T-helper 17 cell (primary cell): Measurements from ENCODE around the gene USP7. TPM values are rescaled to one million over a fixed set of nuclear protein-coding genes. Genes with fewer than 3 reads are reported as not detected.

ENCODE experiments used
- ATAC-seq: fragments of 150-1000 bp; cut with Tn5 transposase; 2 replicates; pipeline ENCODE4 v1.10.0; 2021; ENCODE audit warnings: mild to moderate bottlenecking, moderate library complexity
- DNase-seq, 3 donors: peaks; one replicate each; pipeline versions ENCODE4 v3.0.0 to v3.0.0-alpha.2; 2020 to 2021
- H3K9me3 ChIP-seq: one replicate; pipeline ENCODE4 v1.7.0; 2013; ENCODE audit warnings: low read length, mild to moderate bottlenecking; ENCODE audit not compliant: control insufficient read depth, poor library complexity, severe bottlenecking
- H3K27ac Mint-ChIP-seq: one replicate; pipeline ENCODE4 v1.8.0; 2022; ENCODE audit warnings: mild to moderate bottlenecking, moderate library complexity, mixed read lengths
- H3K27me3 Mint-ChIP-seq: one replicate; pipeline ENCODE4 v1.8.0; 2022; ENCODE audit warnings: mixed read lengths
- H3K36me3 Mint-ChIP-seq: one replicate; pipeline ENCODE4 v1.8.0; 2022; ENCODE audit warnings: low read depth, mixed read lengths
- H3K4me1 Mint-ChIP-seq: one replicate; pipeline ENCODE4 v1.8.0; 2022; ENCODE audit warnings: mild to moderate bottlenecking, mixed read lengths
- H3K4me3 Mint-ChIP-seq: one replicate; pipeline ENCODE4 v1.8.0; 2022; ENCODE audit warnings: mild to moderate bottlenecking, moderate library complexity, mixed read lengths
- total RNA-seq, 4 donors: library from RNA in 2 of 4; stranded (reverse) in 2 of 4; gene quantifications; one replicate each; pipeline ENCODE4 v1.2.3 and lab custom pipeline; 2022 to 2026

USP7 gene
- total RNA-seq, 2 donors from 2014 or later, result 259 to 282 TPM

DNA sequence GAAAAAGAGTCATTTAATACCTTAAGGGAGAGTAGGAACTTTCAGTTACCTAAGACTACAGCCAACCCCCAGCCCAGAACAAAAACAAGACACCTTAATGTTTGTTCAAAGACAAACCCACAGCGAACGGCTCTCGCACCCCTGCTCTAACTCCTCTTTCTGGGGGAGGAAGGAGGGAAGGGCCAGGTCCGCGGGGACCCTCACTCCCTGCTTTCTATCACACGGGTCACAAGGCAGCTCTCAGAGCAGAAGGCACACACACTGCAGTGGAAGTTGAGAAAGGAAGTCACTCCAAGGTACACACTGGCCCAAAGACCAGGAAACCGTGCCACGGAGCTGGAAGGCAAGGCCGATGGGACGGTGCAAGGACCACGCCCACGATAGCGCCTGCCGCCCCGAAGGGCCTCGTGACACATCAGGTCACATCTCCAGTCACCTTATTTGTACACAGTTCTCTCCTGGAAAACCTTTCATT, 71.6 kb downstream of the USP7 start:
- Mint-ChIP-seq H3K27me3 (peaks cover 2% of the 10 kb centered on the region), H3K4me3 (peak overlapping the region; percentile 60), H3K36me3 (peaks cover 4% of the 10 kb centered on the region), H3K4me1 (peaks cover 16% of the 10 kb centered on the region), H3K27ac (peak overlapping the region; percentile 87)
- ATAC-seq (no peak), DNase-seq (no peak)
- no peaks in the 10 kb centered on the region for H3K9me3 ChIP-seq

DNA sequence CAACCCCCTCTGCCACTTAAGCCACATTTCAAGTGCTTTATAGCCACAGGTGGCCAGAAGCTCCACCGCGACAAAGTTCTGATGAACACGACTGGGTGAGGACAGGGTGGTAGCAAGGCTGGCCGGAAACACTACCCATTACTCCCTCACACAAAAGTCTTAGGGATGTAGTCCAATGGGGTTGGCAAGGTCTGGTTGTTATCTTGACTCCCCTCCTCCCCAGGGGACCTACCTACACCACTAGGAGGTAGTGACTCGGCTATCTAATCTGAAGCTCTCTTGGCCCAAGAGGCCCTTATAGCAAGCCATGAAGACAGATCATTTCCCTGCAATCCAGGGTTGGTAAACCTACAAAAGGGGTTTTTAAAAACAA, 73.2 kb downstream of the USP7 start:
- peaks cover 5% of the 10 kb centered on the region for H3K36me3 Mint-ChIP-seq
- no peaks in the 10 kb centered on the region for H3K9me3 ChIP-seq
- peak overlapping the region; percentile 87 for H3K27ac Mint-ChIP-seq
- H3K4me1 Mint-ChIP-seq, result peaks cover 22% of the 10 kb centered on the region
- H3K4me3 Mint-ChIP-seq, result peak overlapping the region; percentile 68
- ATAC-seq, result no peak
- DNase-seq, result no peak
- peaks cover 10% of the 10 kb centered on the region for H3K27me3 Mint-ChIP-seq

DNA sequence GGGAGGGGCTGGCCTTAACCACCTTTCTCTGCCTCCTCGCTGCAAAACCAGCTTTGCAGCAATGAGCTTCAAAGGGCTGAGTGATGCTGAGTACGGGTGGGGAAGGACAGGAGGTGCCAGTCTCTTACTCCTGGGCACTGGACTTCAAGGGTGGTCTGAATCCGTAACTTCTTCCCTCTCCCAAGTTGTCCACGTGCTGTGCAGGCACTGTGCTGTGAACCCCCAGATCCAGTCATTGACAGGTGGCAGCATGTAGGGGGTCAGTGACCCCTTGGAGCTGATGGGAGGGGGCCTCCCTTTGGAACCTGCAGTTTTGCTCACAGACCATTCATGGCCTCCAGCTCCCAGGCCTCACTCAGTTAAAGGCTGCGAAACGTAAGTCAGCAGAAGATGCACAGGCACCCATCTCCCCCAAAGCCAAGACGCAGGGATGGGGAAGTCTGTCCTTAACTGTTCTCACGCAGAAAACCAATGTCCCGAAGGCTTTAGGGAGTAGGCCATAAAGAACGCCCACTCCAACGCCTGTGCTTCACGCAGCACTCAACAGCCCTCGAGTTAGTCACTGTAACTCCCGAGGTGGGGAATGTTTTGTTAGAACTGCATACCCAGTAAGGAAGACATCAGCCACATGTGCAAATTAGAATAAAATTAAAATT, 73.7 kb downstream of the USP7 start:
- ATAC-seq (no peak), DNase-seq (no peak)
- Mint-ChIP-seq H3K27me3 (peaks cover 13% of the 10 kb centered on the region), H3K4me1 (peaks cover 27% of the 10 kb centered on the region), H3K36me3 (peaks cover 5% of the 10 kb centered on the region), H3K4me3 (peak overlapping the region; percentile 68), H3K27ac (peak overlapping the region; percentile 87)
- H3K9me3 ChIP-seq, result no peaks in the 10 kb centered on the region

DNA sequence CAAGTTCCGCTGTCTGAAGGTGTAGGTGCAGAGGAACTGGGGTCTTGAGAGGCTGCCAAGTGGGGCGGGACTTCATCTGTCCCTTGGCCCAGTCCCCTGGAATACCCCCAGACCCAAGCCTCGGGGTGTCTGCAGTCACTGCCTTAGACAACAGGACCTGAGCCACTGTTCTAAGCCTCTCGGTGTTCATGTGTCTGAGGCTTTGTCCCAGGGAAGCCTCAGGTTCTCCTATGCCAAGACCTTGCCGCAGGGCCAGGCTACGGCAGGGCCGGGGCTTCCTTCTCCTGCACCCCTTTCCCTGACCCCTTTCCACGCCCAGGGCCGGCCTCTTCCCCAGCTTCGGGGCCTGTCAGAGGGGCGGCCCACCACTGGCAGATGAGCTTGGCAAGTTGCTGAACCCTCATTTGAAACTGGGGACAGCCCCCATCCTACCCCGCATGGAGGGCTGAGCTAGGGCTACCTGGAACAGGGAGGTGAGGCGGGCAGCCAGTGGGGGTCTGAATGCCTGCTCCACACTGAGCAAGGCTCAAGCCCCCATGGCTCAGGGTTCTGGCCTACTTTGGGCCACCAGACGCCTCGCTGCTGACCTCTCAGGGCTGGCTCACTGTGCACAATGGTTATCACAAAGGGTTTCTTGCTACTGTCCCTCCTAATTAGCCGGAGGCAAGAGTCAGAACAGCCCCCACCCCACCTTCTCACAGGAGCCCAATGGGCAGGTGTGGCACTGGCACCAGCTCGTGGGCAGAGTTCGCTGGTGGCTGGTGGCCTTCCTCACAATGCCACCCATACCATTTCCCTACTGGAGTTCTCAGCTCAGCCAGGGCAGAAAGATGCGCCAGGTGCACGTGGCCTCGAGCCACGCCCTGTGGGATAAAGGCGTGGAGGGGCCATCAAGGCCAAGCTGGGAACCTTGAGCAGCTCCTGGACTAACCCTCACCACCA, 74.5 kb downstream of the USP7 start:
- H3K27me3 Mint-ChIP-seq, result peaks cover 13% of the 10 kb centered on the region
- H3K27ac Mint-ChIP-seq, result peak overlapping the region; percentile 87
- H3K4me3 Mint-ChIP-seq, result peak overlapping the region; percentile 28
- DNase-seq (no peak), ATAC-seq (no peak)
- peaks cover 25% of the 10 kb centered on the region for H3K4me1 Mint-ChIP-seq
- no peaks in the 10 kb centered on the region for H3K9me3 ChIP-seq
- H3K36me3 Mint-ChIP-seq, result peaks cover 2% of the 10 kb centered on the region

DNA sequence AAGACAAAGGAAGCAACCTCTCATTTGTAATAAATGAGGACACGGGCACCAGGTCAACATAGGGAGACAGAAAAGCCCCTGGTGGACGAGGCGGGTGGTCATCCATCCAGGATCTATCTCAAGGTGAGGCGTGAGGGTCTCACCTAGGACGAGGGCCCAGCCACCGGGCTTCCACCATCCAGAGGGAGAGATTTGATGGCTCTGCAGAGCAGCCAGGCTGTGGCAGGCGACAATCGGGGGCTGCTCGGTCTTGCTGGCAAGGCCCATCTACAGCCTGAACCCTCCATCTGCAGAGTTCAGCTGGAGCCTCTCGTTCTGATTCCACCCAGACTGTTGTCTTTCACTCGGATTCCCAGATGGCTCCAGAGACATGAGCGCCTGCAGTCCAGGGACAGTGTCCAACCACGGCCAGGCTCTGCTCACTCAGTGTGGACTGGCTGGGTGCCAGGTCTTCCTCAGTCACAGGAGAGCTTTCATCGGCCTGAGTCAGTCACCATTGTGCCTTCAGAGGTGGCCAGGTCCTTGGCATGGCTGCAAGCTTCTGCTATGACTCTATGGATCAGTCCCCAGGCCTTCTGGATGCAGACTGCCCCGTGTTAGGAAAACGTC, 75.7 kb downstream of the USP7 start:
- H3K27me3 Mint-ChIP-seq, result peaks cover 13% of the 10 kb centered on the region
- no peaks in the 10 kb centered on the region for H3K9me3 ChIP-seq
- H3K36me3 Mint-ChIP-seq, result peaks cover 2% of the 10 kb centered on the region
- H3K4me3 Mint-ChIP-seq, result no peak overlapping the region
- ATAC-seq (no peak), DNase-seq (no peak)
- peaks cover 23% of the 10 kb centered on the region for H3K4me1 Mint-ChIP-seq
- peak overlapping the region; percentile 86 for H3K27ac Mint-ChIP-seq

DNA sequence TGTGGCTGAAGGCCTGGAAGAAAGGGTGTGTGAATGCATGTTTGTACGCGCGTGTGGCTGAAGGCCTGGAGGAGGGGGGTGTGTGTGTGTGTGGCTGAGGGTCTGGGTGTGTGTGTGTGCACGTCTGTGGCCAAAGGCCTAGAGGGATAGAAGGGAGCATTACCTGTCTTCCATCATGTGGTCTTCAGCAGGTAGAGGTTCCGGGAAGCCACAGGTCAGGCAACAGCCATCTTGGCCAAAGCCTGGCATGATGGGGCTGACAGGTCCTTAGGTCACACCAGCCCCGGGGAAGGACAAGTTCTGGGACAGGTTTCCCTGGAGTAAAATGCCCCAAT, 76.3 kb downstream of the USP7 start:
- H3K4me1 Mint-ChIP-seq, result peaks cover 25% of the 10 kb centered on the region

DNA sequence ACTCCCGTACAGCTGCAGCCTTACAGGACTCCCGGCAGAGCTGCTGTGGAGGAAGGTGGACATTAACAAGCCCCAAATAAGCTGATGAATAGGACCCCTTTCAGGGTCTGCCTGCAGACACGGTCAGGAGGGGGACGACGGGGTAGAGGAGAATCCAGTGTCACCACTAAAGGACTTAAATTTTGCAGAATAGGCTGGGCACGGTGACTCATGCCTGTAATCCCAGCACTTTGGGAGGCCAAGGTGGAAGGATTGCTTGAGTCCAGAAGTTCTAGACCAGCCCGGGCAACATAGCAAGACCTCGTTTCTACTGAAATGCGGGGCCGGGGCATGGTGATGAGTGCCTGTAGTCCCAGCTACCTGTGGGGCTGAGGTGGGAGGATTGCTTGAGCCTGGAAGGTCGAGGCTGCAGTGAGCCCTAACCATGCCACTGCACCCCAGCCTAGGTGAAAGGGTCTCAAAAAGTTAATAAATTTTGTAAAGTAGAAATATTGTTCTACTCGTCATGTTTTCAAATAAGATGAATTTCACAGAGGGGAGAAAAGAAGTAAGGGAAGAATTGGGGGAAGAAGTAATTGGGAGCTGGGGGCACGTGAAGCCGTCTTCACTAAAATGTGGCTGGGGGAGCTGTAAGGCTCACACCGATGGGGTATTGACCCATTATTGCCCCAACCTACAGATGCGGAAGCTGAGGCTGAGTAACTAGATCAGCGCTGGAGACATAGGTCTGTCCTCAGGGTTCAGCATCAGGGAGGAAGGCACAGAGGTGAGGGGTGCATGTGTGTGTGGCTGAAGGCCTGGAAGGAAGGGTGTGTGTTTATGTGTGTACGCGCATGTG, 76.9 kb downstream of the USP7 start:
- DNase-seq (no peak), ATAC-seq (no peak)
- peak overlapping the region; percentile 86 for H3K27ac Mint-ChIP-seq
- H3K4me3 Mint-ChIP-seq, result peak overlapping the region; percentile 49
- H3K9me3 ChIP-seq, result no peaks in the 10 kb centered on the region
- peaks cover 2% of the 10 kb centered on the region for H3K36me3 Mint-ChIP-seq
- peaks cover 22% of the 10 kb centered on the region for H3K4me1 Mint-ChIP-seq
- peaks cover 13% of the 10 kb centered on the region for H3K27me3 Mint-ChIP-seq

More for the DNA sequence above, 76.3 kb downstream of the USP7 start:
- Mint-ChIP-seq H3K27me3 (peaks cover 13% of the 10 kb centered on the region), H3K27ac (peak overlapping the region; percentile 86), H3K4me3 (peak overlapping the region; percentile 49), H3K36me3 (peaks cover 2% of the 10 kb centered on the region)
- H3K9me3 ChIP-seq, result no peaks in the 10 kb centered on the region
- ATAC-seq (no peak), DNase-seq (no peak)

DNA sequence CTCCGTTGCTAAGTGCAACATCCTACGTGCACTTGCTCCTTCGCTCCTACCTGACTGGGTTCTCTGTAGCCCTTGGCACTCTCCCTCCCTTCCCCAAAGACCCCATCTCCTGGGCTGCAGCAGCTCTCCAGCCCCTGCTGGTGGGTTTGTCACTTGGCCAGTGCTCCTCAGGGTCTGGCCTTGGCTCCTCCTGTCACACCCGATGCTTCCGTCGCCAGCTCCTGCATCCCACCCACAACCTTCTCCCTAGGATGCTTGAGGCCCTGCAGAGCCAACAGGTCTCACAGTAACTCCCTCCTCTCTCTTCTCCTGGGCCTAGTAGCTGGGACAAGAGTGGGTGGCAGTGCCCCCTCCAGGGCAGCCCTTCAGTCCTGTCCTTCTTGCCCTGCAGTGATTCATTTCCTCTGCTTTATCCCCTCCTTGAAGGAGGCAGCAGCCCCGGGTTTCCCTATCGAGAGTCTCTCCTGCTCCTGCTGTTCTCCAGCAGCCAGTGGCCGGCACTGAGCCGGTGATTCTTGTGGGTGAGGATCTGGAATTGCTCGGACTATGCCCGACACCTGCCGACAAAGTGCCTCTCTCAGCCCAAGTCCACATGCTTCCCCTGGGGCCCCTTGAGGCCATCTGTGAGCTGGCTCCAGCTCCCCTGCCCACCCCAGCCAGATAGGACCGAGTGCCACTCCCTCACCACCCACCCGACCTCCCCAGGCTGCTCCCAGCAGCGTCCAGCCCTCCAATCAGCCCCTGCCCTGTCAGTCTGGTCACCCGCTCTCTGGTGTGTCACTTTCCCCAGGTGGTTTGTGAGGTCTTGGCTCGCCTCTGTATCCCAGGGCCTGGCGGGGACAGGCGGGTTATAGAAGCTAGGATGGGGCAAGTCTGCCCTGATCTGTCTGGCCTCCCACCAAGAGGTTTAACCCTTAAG, 77.8 kb downstream of the USP7 start:
- peak overlapping the region; percentile 63 for H3K4me3 Mint-ChIP-seq
- peak overlapping the region; percentile 86 for H3K27ac Mint-ChIP-seq
- H3K27me3 Mint-ChIP-seq, result peaks cover 13% of the 10 kb centered on the region
- DNase-seq, result no peak
- peaks cover 2% of the 10 kb centered on the region for H3K36me3 Mint-ChIP-seq
- peaks cover 15% of the 10 kb centered on the region for H3K4me1 Mint-ChIP-seq
- ATAC-seq, result no peak
- H3K9me3 ChIP-seq, result no peaks in the 10 kb centered on the region

DNA sequence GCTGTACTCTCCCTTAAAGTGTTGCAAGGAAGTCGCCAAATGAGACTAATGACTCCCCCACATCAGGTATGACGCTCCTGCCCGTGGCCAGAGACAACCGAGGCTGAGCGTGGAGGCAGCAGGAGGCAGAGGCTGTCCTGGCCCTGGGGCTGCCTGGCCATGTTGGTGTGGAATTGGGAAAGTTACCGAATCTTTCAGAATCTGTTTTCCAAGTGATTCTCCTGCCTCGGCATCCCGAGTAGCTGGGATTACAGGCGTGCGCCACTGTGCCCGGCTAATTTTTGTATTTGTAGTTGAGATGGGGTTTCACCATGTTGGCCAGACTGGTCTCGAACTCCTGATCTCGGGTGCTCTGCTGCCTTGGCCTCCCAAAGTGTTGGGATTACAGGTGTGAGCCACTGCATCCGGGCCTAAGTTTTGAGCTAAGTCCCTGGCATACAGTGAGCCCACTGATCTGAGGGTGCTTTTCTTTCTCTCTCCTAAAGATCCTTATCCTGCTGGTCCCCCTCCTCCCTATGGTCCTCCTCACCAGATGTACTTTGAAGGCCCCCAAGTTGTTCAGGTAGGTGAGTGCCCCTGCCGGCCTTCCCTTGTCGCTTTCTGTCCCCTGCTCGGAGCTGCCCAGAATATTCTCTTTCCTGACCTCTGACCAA, 80.9 kb downstream of the USP7 start:
- no peaks in the 10 kb centered on the region for H3K9me3 ChIP-seq
- no peak overlapping the region for H3K4me3 Mint-ChIP-seq
- H3K4me1 Mint-ChIP-seq, result peaks cover 19% of the 10 kb centered on the region
- H3K36me3 Mint-ChIP-seq, result peaks cover 2% of the 10 kb centered on the region
- H3K27ac Mint-ChIP-seq, result no peak overlapping the region
- peaks cover 13% of the 10 kb centered on the region for H3K27me3 Mint-ChIP-seq
- ATAC-seq (no peak), DNase-seq (no peak)

DNA sequence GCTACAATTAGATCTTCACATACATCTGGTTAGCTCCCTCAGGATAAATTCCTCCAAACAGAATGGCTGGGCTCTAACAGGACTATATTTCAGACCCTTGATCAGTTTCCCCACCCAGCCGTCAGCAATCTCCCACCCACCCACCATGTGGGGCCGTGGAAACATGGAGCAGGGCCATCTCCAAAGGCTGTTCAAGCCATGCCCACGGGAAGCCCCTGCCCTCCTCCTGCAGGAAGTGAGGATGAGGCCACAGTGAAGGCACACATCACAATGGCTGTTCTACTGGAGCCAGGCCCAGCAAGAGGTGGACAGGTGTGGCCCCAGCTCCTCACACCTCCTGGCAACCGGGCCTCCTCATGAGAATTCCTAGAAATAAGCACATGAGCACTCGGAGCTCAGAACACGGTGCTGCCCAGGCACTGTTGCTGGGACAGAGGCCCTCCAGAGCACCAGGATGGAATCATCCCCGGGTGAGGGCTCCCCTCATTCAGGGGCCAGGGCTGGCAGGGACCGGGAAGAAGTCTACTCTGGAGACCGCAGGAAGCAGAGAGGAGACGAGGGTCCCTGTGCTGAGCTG, 81.6 kb downstream of the USP7 start, which contains the start of gene LITAFD:
Gene LITAFD, plus strand, starts transcription at position 311 of the 577 bp plus-strand sequence. CDS start 2,005 bp downstream, outside the sequence.
- peaks cover 17% of the 10 kb centered on the region for H3K4me1 Mint-ChIP-seq
- ATAC-seq (no peak), DNase-seq (no peak)
- peak within 1 kb of the TSS; percentile 8 for H3K27ac Mint-ChIP-seq
- H3K4me3 Mint-ChIP-seq, result no peak within 1 kb of the TSS
- peaks cover under 1% of the 10 kb centered on the region for H3K36me3 Mint-ChIP-seq
- H3K27me3 Mint-ChIP-seq, result peaks cover 11% of the 10 kb centered on the region
- H3K9me3 ChIP-seq, result no peaks in the 10 kb centered on the region

DNA sequence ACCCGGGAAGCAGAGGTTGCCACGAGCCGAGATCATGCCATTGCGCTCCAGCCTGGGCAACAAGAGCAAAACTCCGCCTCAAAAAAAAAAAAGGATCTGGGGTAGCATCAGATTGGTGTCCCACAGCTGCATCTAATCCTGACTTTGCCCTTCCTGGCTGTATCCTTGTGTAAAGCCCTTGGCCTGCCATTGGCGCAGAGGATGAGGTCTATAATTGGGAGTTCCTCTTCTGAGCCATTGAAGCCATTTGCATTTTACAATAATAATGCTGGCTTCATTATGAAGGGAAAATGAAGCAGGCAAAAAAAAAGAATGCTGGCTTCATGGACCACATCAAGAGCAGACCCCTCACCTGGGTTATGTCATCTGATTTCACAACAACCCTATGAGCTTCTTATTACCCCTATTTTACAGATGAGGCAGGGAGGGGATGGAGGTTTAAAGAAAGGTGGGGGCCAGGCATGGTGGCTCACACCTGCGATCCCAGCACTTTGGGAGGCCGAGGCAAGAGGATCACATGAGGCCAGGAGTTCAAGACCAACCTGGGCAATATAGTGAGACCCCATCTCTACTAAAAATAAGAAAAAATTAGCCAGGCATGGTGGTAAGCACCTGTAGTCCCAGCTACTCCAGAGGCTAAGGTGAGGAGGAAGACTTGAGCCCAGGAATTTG, 82.7 kb downstream of the USP7 start:
- no peak for DNase-seq

More for the DNA sequence above, 82.7 kb downstream of the USP7 start:
- H3K36me3 Mint-ChIP-seq, result no peaks in the 10 kb centered on the region
- H3K4me1 Mint-ChIP-seq, result peaks cover 16% of the 10 kb centered on the region
- ATAC-seq, result no peak
- H3K27me3 Mint-ChIP-seq, result peaks cover 7% of the 10 kb centered on the region
- H3K9me3 ChIP-seq, result no peaks in the 10 kb centered on the region
- no peak overlapping the region for H3K4me3 Mint-ChIP-seq
- H3K27ac Mint-ChIP-seq, result peak overlapping the region; percentile 8
